ENCODE data around the gene ALDH3A1.

The ALDH3A1 gene

GRCh38 chr17:19736071-19736470 is 12.0 kb downstream of the ALDH3A1 start:
- Histone ChIP-seq H3K4me1 (ENCODE audit: control insufficient read depth, low read depth, low read length) (no peaks in the 10 kb centered on the region), H3K9ac (ENCODE audit: low read length) (no peak overlapping the region), H3K4me3 (ENCODE audit: low read length) (no peak overlapping the region), H3K9me3 (ENCODE audit: control insufficient read depth, low read depth, low read length) (no peaks in the 10 kb centered on the region), H3K36me3 (ENCODE audit: control insufficient read depth, low read depth, low read length) (no peaks in the 10 kb centered on the region), H3K27ac (ENCODE audit: low read length) (no peak overlapping the region), H3K27me3 (ENCODE audit: control insufficient read depth, insufficient read depth, low read length) (no peaks in the 10 kb centered on the region)

- no peaks in the 10 kb centered on the region for H3K4me1 ChIP-seq (ENCODE audit: control insufficient read depth, low read depth, low read length)
- no peak overlapping the region for H3K4me3 ChIP-seq (ENCODE audit: low read length)
These were observed 14.1 kb downstream of the ALDH3A1 start for GRCh38 chr17:19733953-19734526.

DNA sequence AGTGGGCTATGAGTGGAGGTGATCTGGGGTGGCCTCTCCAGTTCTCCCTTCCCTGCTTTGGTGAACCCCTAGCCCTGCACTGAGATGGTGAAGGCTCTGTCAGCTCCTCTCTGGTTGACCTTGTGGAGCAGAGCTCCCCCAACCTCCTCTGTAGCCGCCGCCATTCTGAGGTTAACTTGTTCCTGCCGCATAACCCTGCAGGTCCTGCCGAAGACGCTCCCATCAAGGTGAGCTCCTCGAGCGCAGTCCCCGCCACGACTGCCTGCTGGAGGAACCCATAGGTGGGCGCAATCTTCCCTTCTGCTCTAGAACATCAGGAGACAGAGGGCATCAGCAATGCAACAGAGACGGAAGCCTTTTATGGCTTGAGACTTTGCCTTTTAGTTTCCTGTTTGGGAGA is 16.5 kb downstream of the ALDH3A1 start:
- Histone ChIP-seq H3K9ac (ENCODE audit: low read length) (no peak overlapping the region), H3K36me3 (ENCODE audit: control insufficient read depth, low read depth, low read length) (no peaks in the 10 kb centered on the region), H3K27me3 (ENCODE audit: control insufficient read depth, insufficient read depth, low read length) (no peaks in the 10 kb centered on the region), H3K4me1 (ENCODE audit: control insufficient read depth, low read depth, low read length) (no peaks in the 10 kb centered on the region), H3K9me3 (ENCODE audit: control insufficient read depth, low read depth, low read length) (no peaks in the 10 kb centered on the region), H3K27ac (ENCODE audit: low read length) (no peak overlapping the region), H3K4me3 (ENCODE audit: low read length) (no peak overlapping the region)

More at GRCh38 chr17:19733953-19734526, 14.1 kb downstream of the ALDH3A1 start:
- H3K36me3 ChIP-seq (ENCODE audit: control insufficient read depth, low read depth, low read length): no peaks in the 10 kb centered on the region
- no peak overlapping the region for H3K27ac ChIP-seq (ENCODE audit: low read length)
- H3K9me3 ChIP-seq (ENCODE audit: control insufficient read depth, low read depth, low read length): no peaks in the 10 kb centered on the region
- no peak overlapping the region for H3K9ac ChIP-seq (ENCODE audit: low read length)
- H3K27me3 ChIP-seq (ENCODE audit: control insufficient read depth, insufficient read depth, low read length): no peaks in the 10 kb centered on the region

DNA sequence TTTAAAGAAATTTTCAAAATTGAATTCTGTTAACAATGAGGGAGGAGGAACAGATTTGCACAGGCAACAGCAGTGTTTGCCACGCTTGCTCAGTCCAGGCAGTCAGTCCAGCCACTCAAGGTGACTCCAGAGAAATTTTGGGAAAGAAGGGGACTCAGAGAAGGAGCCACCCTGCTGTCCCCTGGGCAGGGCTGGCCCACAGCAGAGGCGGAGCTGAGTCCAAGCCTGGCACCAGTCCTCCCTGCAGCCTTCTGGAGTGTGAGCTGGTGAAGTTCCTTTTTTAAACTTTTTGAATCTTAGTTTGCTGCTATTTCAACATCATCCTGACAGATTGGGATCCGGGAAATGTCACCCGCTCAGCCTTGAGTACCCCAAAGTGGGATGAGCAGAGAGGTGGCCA is 17.3 kb downstream of the ALDH3A1 start:
- no peak overlapping the region for H3K9ac ChIP-seq (ENCODE audit: low read length)
- H3K27me3 ChIP-seq (ENCODE audit: control insufficient read depth, insufficient read depth, low read length): no peaks in the 10 kb centered on the region
- no peak overlapping the region for H3K27ac ChIP-seq (ENCODE audit: low read length)
- no peaks in the 10 kb centered on the region for H3K9me3 ChIP-seq (ENCODE audit: control insufficient read depth, low read depth, low read length)
- no peaks in the 10 kb centered on the region for H3K4me1 ChIP-seq (ENCODE audit: control insufficient read depth, low read depth, low read length)
- H3K36me3 ChIP-seq (ENCODE audit: control insufficient read depth, low read depth, low read length): no peaks in the 10 kb centered on the region
- H3K4me3 ChIP-seq (ENCODE audit: low read length): no peak overlapping the region

- no peaks in the 10 kb centered on the region for H3K27me3 ChIP-seq (ENCODE audit: control insufficient read depth, insufficient read depth, low read length)
- no peaks in the 10 kb centered on the region for H3K4me1 ChIP-seq (ENCODE audit: control insufficient read depth, low read depth, low read length)
- H3K4me3 ChIP-seq (ENCODE audit: low read length): no peak overlapping the region
- no peak overlapping the region for H3K9ac ChIP-seq (ENCODE audit: low read length)
- no peaks in the 10 kb centered on the region for H3K36me3 ChIP-seq (ENCODE audit: control insufficient read depth, low read depth, low read length)
- no peaks in the 10 kb centered on the region for H3K9me3 ChIP-seq (ENCODE audit: control insufficient read depth, low read depth, low read length)
- no peak overlapping the region for H3K27ac ChIP-seq (ENCODE audit: low read length)
These were observed 18.2 kb downstream of the ALDH3A1 start for GRCh38 chr17:19729900-19730299.

DNA sequence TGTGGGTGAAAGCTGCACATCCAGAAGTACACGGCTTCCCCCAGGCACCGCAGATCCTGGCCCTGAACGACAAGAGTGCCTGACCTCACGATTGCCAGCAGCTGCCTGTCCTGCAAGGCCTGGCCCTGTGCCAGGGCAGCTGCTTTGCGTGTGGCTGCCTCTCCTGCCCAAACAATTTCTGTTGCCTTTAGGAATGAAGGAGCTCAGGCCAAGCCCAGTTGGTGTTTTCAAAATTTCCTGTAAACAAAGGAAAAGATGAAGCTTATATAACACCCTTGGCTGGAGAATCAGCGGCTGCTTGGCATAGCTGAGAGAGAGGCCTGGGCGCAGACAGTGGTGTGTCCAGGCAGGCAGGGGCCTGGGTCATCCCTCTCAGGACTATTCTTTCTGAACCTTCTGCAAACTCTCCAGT is 20.0 kb downstream of the ALDH3A1 start:
- no peak overlapping the region for H3K27ac ChIP-seq (ENCODE audit: low read length)
- H3K9ac ChIP-seq (ENCODE audit: low read length): no peak overlapping the region
- no peaks in the 10 kb centered on the region for H3K4me1 ChIP-seq (ENCODE audit: control insufficient read depth, low read depth, low read length)
- no peaks in the 10 kb centered on the region for H3K9me3 ChIP-seq (ENCODE audit: control insufficient read depth, low read depth, low read length)
- no peak overlapping the region for H3K4me3 ChIP-seq (ENCODE audit: low read length)
- H3K36me3 ChIP-seq (ENCODE audit: control insufficient read depth, low read depth, low read length): no peaks in the 10 kb centered on the region
- H3K27me3 ChIP-seq (ENCODE audit: control insufficient read depth, insufficient read depth, low read length): no peaks in the 10 kb centered on the region

GRCh38 chr17:19727501-19728078 is 20.5 kb downstream of the ALDH3A1 start:
- H3K27ac ChIP-seq (ENCODE audit: low read length): no peak overlapping the region
- H3K4me3 ChIP-seq (ENCODE audit: low read length): no peak overlapping the region
- H3K9ac ChIP-seq (ENCODE audit: low read length): no peak overlapping the region
- no peaks in the 10 kb centered on the region for H3K9me3 ChIP-seq (ENCODE audit: control insufficient read depth, low read depth, low read length)
- no peaks in the 10 kb centered on the region for H3K36me3 ChIP-seq (ENCODE audit: control insufficient read depth, low read depth, low read length)
- H3K27me3 ChIP-seq (ENCODE audit: control insufficient read depth, insufficient read depth, low read length): no peaks in the 10 kb centered on the region
- H3K4me1 ChIP-seq (ENCODE audit: control insufficient read depth, low read depth, low read length): no peaks in the 10 kb centered on the region

- H3K27ac ChIP-seq (ENCODE audit: low read length): no peak overlapping the region
These were observed 21.3 kb downstream of the ALDH3A1 start for GRCh38 chr17:19726631-19727376.

GRCh38 chr17:19725486-19725885 is 22.6 kb downstream of the ALDH3A1 start:
- Histone ChIP-seq H3K27ac (ENCODE audit: low read length) (no peak overlapping the region), H3K9ac (ENCODE audit: low read length) (no peak overlapping the region), H3K4me3 (ENCODE audit: low read length) (no peak overlapping the region), H3K9me3 (ENCODE audit: control insufficient read depth, low read depth, low read length) (no peaks in the 10 kb centered on the region), H3K4me1 (ENCODE audit: control insufficient read depth, low read depth, low read length) (no peaks in the 10 kb centered on the region), H3K27me3 (ENCODE audit: control insufficient read depth, insufficient read depth, low read length) (no peaks in the 10 kb centered on the region), H3K36me3 (ENCODE audit: control insufficient read depth, low read depth, low read length) (no peaks in the 10 kb centered on the region)

More at GRCh38 chr17:19726631-19727376, 21.3 kb downstream of the ALDH3A1 start:
- no peak overlapping the region for H3K9ac ChIP-seq (ENCODE audit: low read length)
- H3K4me1 ChIP-seq (ENCODE audit: control insufficient read depth, low read depth, low read length): no peaks in the 10 kb centered on the region
- H3K4me3 ChIP-seq (ENCODE audit: low read length): no peak overlapping the region
- H3K9me3 ChIP-seq (ENCODE audit: control insufficient read depth, low read depth, low read length): no peaks in the 10 kb centered on the region
- no peaks in the 10 kb centered on the region for H3K36me3 ChIP-seq (ENCODE audit: control insufficient read depth, low read depth, low read length)
- H3K27me3 ChIP-seq (ENCODE audit: control insufficient read depth, insufficient read depth, low read length): no peaks in the 10 kb centered on the region

DNA sequence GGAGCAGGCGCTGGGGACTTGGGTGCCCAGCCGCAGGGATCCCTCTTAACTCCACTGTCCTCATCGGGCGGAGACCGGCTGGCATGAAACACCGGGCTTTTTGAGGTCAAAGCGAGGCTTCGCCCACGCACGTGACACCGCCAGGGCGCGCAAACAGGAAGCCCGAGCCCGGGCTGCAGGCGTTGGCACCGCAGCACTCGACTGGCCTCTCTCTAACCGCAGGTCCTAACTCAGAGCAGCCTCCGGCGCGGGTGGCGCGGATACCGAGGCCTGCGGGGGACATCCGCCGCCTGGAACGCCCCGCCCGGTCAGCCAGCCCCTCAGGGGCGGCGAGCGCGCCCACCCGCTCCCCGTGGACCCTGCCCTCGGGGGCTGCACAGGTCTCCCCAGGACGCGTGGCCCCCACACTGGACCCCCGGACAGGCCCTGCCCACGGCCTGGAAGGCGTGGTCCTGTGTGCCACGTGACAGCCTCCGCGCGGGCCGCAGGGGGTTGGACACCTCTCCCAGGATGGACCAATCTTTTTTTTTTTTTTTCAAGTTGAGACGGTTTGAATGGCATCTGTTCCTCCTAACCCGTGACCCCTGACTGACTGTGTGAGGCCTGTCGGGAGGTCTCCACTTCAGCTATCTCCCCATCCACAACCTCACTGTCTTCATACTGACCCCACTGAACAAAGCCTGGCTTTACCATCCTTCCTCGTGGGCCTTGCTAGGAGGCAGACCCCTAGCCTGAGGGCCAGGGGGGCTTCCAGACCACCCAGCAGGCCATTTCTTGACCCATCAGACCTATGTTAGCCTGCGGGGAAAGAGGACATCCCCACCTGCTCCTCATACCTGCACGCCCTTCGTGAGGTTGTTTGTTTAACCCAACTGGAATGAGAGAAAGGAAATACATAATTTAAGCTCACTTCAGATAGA is 23.3 kb downstream of the ALDH3A1 start:
- no peak overlapping the region for H3K27ac ChIP-seq (ENCODE audit: low read length)
- no peak overlapping the region for H3K9ac ChIP-seq (ENCODE audit: low read length)
- H3K36me3 ChIP-seq (ENCODE audit: control insufficient read depth, low read depth, low read length): no peaks in the 10 kb centered on the region
- H3K27me3 ChIP-seq (ENCODE audit: control insufficient read depth, insufficient read depth, low read length): no peaks in the 10 kb centered on the region
- H3K4me1 ChIP-seq (ENCODE audit: control insufficient read depth, low read depth, low read length): no peaks in the 10 kb centered on the region
- no peaks in the 10 kb centered on the region for H3K9me3 ChIP-seq (ENCODE audit: control insufficient read depth, low read depth, low read length)
- no peak overlapping the region for H3K4me3 ChIP-seq (ENCODE audit: low read length)

DNA sequence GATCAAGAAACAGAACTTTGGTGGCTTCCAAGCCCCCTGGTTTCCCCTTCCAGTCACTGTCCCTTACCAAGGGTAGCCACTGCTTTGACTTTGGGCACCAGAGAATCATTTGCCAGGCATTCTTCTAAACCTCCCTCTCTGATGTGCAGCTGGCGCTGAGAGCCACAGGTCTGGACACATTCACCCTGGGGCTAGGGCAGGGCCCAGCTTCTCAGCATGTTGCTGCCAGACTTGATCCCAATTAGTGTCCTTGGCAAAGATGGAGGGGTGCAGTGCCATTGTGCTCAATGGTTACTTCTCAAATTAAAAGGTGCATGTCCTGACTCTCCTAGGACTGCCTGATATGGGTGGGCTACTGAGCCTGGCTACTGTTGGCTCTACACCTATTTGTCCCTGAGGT is 24.1 kb downstream of the ALDH3A1 start:
- Histone ChIP-seq H3K27ac (ENCODE audit: low read length) (no peak overlapping the region), H3K9me3 (ENCODE audit: control insufficient read depth, low read depth, low read length) (no peaks in the 10 kb centered on the region), H3K27me3 (ENCODE audit: control insufficient read depth, insufficient read depth, low read length) (no peaks in the 10 kb centered on the region), H3K4me1 (ENCODE audit: control insufficient read depth, low read depth, low read length) (no peaks in the 10 kb centered on the region), H3K36me3 (ENCODE audit: control insufficient read depth, low read depth, low read length) (no peaks in the 10 kb centered on the region), H3K9ac (ENCODE audit: low read length) (no peak overlapping the region), H3K4me3 (ENCODE audit: low read length) (no peak overlapping the region)

Data from iPS-18a (cell line).